Effector CD8-positive, alpha-beta T cell (primary cell): ENCODE measurements around the gene CALCB.

ENCODE experiments used
- DNase-seq: peaks from one replicate; lab custom pipeline; 2025; lab: John Stamatoyannopoulos, UW

CALCB gene

DNA sequence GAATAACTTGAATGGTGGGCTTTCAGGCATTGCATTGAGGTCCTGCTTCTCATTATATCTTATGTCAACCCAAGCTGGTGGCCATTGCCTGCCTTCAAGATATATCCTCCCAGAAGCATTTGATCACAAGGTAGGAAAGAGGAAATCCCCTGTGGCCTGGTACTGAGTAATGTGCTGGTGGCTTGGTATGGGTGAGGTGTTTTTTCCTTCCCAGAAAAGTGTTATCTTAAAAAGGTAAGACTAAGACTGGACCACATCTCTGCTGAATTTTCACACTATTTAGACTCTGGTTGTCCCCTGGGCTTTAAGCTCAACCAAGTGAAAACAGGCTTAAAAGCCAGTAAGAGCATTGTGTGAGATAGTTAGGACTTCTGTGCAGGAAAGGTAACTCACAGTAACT lies 45.0 kb downstream of the CALCB start:
- DNase-seq: no peak

- DNase-seq: no peak
Measured at GRCh38 chr11:15119352-15119751, 46.0 kb downstream of the CALCB start.

- no peak for DNase-seq
Measured at GRCh38 chr11:15119826-15120225, 46.4 kb downstream of the CALCB start.

- DNase-seq: no peak
Measured at GRCh38 chr11:15123849-15124248, 50.5 kb downstream of the CALCB start.

- DNase-seq: no peak
Measured at GRCh38 chr11:15124528-15124927, 51.1 kb downstream of the CALCB start.

DNA sequence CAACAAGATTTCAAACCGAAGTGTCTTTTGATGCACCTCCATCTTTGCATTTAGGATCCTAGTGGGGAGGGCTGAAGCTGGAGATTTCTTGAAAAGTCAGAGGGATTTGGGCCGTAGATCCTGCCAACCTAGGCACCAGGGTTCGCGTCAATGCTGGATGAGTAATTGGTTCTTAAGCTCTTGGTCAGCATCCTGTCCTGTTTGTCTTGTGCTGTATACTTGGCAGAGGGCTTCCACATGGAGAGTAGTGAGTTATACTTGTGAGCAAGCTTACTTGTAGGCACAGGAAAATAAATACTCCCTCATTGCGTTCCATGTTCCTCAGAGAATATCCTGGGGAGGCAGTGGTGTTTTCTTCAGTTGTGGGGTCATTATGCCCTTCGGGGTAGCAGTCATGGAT lies 53.9 kb downstream of the CALCB start:
- DNase-seq: no peak
